Measurements from ENCODE around the gene GRK5. TPM values are rescaled to one million over a fixed set of nuclear protein-coding genes. Genes with fewer than 3 reads are reported as not detected.

GRK5 gene
- total RNA-seq, 1 donor from 2014 or later = 52.8 TPM

DNA sequence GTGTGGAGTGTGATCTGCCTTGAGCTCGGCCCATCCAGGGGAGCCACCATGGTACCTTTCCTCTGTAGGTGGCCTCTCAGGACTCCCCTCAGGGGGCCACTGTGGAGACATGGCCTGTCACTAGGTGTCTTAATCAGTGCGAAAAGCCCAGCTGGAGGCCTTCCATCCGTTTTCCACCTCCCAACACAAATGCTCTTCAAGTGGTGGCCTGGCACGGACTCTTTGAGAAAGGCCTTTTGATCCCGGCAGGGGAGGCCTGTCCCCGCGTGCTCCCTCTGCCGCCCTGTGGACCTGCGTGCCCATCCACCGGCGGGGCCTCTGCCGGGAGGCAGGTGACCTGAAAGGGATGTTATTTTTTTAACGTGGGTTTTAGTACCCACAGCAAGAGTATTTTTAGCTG lies 185.6 kb downstream of the GRK5 start:
- intact Hi-C loops (cut with micrococcal nuclease) = no loop called here
- Histone ChIP-seq H3K4me1 (peaks cover 64% of the 10 kb centered on the region), H3K27ac (replicated peaks) (peak overlapping the region; percentile 56), H3K9me3 (replicated peaks) (no peaks in the 10 kb centered on the region), H3K4me3 (no peak overlapping the region), H3K36me3 (peaks cover 13% of the 10 kb centered on the region), H3K27me3 (ENCODE audit: low read depth) (no peaks in the 10 kb centered on the region)
- DNase-seq = no peak
- no peak for TF ChIP-seq CTCF (IDR thresholded peaks at IDR 0.05; ENCODE audit: borderline replicate concordance)

DNA sequence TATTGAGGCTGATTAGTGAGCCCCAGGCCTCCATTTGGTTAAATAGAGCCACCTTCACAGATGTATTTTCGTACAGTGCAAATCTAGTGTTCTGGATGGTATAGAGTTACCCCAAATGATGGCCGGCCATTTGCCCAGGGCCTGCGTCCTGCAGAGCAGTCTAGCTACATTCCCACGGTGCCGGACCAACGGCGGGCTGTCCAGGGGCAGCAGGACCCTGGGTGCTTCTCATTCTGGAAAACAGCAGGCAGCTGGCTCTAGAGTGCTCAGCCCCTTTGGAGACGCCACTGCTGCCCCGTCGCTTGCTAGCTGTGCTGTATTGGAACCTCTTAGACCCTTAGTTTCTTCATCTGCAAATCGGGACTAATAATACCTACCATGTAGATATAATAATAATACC lies 186.1 kb downstream of the GRK5 start:
- Histone ChIP-seq H3K27me3 (ENCODE audit: low read depth) (no peaks in the 10 kb centered on the region), H3K4me3 (no peak overlapping the region), H3K36me3 (peaks cover 16% of the 10 kb centered on the region), H3K4me1 (peaks cover 67% of the 10 kb centered on the region), H3K27ac (replicated peaks) (peak overlapping the region; percentile 56), H3K9me3 (replicated peaks) (no peaks in the 10 kb centered on the region)
- intact Hi-C loops (cut with micrococcal nuclease) = no loop called here
- no peak for TF ChIP-seq CTCF (IDR thresholded peaks at IDR 0.05; ENCODE audit: borderline replicate concordance)
- no peak for DNase-seq

- Histone ChIP-seq H3K4me1 (peaks cover 71% of the 10 kb centered on the region), H3K9me3 (replicated peaks) (no peaks in the 10 kb centered on the region), H3K27ac (replicated peaks) (peak overlapping the region; percentile 56), H3K27me3 (ENCODE audit: low read depth) (no peaks in the 10 kb centered on the region), H3K36me3 (peaks cover 20% of the 10 kb centered on the region), H3K4me3 (no peak overlapping the region)
- TF ChIP-seq CTCF (IDR thresholded peaks at IDR 0.05; ENCODE audit: borderline replicate concordance) = no peak
- no peak for DNase-seq
- intact Hi-C loops (cut with micrococcal nuclease) = no loop called here
Observed at GRCh38 chr10:119393845-119394244, 186.5 kb downstream of the GRK5 start.

DNA sequence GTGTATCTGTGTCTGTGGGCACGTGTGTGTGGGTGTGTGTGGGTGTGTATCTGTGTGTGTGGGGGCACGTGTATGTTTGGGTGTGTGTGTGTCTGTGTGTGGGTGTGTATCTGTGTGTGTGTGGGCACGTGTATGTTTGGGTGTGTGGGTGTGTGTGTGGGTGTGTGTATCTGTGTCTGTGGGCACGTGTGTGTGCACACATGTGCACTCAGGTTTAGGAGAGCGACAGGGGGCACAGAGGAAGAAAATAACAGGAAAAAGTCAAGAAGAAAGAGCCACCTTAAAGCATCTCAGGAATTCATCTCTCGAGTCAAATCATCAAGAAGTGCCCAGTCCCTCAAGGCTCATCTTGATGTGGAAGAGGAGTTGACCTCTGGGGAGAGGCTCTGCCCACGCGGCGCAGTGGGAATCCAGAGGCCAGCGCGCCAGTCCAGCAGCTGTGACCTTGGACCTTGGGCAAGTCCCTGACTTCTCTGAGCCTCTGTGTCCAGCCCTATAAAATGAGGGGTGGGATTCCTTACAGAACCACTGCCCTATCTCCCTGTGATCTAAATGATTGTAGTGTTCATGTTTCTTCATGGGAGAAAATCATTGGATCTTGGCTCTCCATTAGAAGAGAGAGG lies 187.4 kb downstream of the GRK5 start:
- no peaks in the 10 kb centered on the region for H3K9me3 ChIP-seq (replicated peaks)
- peaks cover 75% of the 10 kb centered on the region for H3K4me1 ChIP-seq
- intact Hi-C loops (cut with micrococcal nuclease) = no loop called here

DNA sequence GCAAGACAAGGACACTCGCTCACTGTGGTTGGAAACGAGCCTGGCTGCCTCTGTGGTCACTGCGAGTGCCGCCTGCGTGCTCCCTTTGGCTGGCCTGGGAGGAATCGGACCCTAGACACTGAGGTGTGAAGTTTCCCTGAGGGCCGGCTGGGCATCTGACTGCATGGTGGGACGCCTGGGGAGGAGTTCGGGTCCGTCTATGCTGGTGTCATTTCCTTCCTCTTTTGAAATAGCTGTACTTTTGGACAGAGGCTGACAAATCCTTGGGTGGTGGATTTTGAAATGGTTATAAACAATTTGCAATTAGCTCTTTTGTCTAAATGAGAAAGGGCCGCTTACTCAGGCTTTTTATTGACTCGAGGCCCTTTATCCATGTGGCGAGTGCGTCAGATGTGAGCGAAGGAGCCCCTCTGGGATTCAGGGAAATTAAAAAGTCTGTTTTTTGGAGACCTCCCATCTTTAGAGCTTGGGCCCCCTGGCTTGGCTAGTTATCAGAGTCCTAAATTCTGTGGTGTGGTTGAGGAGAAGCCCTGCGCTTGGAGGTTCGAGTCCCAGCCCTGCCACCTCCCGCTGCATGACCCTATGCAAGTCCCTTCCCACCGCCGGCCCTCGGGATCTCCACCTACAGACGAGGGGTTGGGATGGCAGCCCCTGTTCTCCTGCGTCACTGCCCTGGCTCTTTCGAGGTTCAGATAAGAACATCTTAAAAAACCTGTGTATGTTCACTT lies 188.1 kb downstream of the GRK5 start:
- Histone ChIP-seq H3K4me1 (peaks cover 76% of the 10 kb centered on the region), H3K27ac (replicated peaks) (peak overlapping the region; percentile 74), H3K27me3 (ENCODE audit: low read depth) (no peaks in the 10 kb centered on the region), H3K9me3 (replicated peaks) (no peaks in the 10 kb centered on the region), H3K4me3 (no peak overlapping the region), H3K36me3 (peaks cover 29% of the 10 kb centered on the region)
- intact Hi-C loops (cut with micrococcal nuclease) = no loop called here
- peak; percentile 62 for DNase-seq
- no peak for TF ChIP-seq CTCF (IDR thresholded peaks at IDR 0.05; ENCODE audit: borderline replicate concordance)

More for the DNA sequence above, 187.4 kb downstream of the GRK5 start:
- peak overlapping the region; percentile 74 for H3K27ac ChIP-seq (replicated peaks)
- no peak for TF ChIP-seq CTCF (IDR thresholded peaks at IDR 0.05; ENCODE audit: borderline replicate concordance)
- no peaks in the 10 kb centered on the region for H3K27me3 ChIP-seq (ENCODE audit: low read depth)
- peaks cover 25% of the 10 kb centered on the region for H3K36me3 ChIP-seq
- H3K4me3 ChIP-seq = no peak overlapping the region
- DNase-seq = no peak

All from left ventricle myocardium inferior (tissue), 1 donor.